T-helper 1 cell treated with Interleukin-12 subunit alpha and Interleukin-12 subunit beta and Interleukin-4 antibody, amounts not matched to agents 30 μg/mL and 1 μg/mL, for 36 hours (primary cell): ENCODE results near the gene JAKMIP1.

Source experiments
- H3K27ac Mint-ChIP-seq: one replicate; pipeline ENCODE4 v1.8.0; 2021; ENCODE audit warnings: mild to moderate bottlenecking, mixed read lengths
- H3K27me3 Mint-ChIP-seq: one replicate; pipeline ENCODE4 v1.8.0; 2021; ENCODE audit warnings: low read depth, mixed read lengths
- H3K36me3 Mint-ChIP-seq: one replicate; pipeline ENCODE4 v1.8.0; 2021; ENCODE audit warnings: low read depth, mixed read lengths
- H3K4me1 Mint-ChIP-seq: one replicate; pipeline ENCODE4 v1.8.0; 2021; ENCODE audit warnings: low read depth, mixed read lengths
- H3K4me3 Mint-ChIP-seq: one replicate; pipeline ENCODE4 v1.8.0; 2021; ENCODE audit warnings: mild to moderate bottlenecking, moderate library complexity, mixed read lengths
- H3K9me3 Mint-ChIP-seq: one replicate; pipeline ENCODE4 v1.8.0; 2021; ENCODE audit warnings: mixed read lengths

Gene JAKMIP1

DNA sequence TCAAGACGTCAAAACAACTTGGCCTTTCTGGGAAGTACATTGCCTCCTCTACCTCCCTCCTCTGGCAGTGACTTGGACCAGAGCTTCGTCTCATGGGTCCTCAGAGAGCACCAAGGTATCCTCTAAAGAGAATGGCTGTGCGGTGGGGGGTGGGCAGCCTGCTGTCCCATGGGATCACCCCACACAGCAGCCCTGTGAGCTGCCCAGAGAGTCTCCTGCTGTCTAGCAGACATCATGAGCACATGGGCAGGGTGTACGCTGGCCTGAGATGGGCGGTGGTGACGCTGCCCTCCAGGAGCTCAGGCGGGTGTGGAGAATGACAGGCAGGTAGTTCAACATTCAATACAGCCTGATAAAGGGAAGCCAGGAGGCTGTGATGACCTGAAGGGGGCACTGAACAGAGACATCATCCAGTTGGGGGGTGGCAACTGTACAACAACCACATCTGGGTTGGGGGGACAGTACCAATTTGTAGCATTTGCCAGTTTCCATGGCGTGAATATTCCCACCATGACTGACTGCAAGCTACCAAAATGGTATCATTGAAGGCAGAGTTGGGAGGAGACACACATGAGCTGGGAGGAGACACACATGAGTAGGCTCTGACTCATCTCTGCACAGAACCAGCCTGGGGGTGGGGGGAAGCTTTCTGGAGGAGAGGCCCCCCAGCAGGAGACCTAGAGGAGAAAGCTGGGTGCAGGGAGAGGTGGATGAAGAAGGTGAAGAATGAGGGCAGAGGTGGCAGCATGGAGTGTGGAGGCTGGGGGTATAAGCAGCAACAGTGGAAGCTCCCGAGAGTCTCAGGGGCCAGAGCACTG is 218.0 kb downstream of the JAKMIP1 start:
- Mint-ChIP-seq H3K36me3 (no peaks in the 10 kb centered on the region), H3K27me3 (peaks cover 17% of the 10 kb centered on the region), H3K4me3 (no peak overlapping the region), H3K27ac (no peak overlapping the region), H3K4me1 (no peaks in the 10 kb centered on the region), H3K9me3 (peaks cover 14% of the 10 kb centered on the region)

DNA sequence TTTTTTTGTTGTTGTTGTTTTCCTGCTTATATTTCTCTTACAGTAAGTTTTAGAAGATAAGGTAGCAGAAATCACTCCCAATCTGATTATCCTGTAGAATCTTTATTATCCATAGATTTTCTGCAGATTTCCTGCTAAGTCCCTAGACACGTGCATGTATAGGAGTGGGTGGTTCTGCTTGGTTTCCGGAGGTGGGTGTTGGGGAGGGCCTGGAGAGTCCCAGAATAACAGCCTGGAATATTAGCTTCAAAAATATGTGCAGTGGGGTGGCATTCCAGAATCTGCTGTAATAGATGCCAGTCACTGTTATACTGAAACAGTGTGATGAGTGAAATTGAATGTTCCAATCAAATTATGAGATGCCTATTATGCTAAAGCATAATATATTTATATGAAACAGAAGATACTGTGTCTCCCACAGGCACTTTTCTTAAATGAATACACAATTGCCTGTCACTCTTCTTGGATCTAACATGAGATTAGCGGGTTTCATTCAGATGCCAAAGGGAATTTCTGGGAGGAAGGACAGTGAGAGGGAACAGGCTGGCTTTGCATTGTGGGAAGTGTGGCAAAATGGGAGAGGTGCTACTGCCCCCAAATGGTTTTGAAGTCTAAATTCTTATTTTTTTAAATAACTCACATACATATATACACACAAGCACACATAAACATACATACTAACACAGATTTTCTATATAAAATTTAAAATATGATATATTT is 219.8 kb downstream of the JAKMIP1 start:
- Mint-ChIP-seq H3K27ac (no peak overlapping the region), H3K4me3 (no peak overlapping the region), H3K4me1 (no peaks in the 10 kb centered on the region), H3K36me3 (no peaks in the 10 kb centered on the region), H3K9me3 (peaks cover 14% of the 10 kb centered on the region), H3K27me3 (peaks cover 17% of the 10 kb centered on the region)

DNA sequence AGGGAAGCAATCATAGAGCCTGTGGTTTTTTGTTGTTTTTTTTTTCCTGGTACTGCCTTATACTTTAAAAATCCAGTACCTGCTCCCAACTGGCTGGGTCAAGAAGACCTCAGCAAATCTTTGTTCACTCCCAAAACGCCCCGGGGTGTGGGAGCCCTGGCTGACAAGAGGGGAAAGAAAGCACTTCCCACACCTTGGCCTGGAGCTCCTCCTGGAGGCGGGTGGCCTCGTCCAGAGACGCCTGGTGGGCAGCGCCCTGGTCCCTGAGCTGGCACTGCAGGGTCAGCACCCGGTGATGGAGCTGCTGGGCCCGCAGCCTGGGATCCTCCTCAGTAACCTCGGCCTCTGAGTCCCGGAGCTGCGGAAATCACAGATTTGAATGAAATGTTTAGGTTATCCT is 220.4 kb downstream of the JAKMIP1 start:
- peaks cover 17% of the 10 kb centered on the region for H3K27me3 Mint-ChIP-seq
- H3K4me1 Mint-ChIP-seq = no peaks in the 10 kb centered on the region
- H3K36me3 Mint-ChIP-seq = no peaks in the 10 kb centered on the region
- H3K4me3 Mint-ChIP-seq = no peak overlapping the region
- peaks cover 12% of the 10 kb centered on the region for H3K9me3 Mint-ChIP-seq
- H3K27ac Mint-ChIP-seq = no peak overlapping the region

DNA sequence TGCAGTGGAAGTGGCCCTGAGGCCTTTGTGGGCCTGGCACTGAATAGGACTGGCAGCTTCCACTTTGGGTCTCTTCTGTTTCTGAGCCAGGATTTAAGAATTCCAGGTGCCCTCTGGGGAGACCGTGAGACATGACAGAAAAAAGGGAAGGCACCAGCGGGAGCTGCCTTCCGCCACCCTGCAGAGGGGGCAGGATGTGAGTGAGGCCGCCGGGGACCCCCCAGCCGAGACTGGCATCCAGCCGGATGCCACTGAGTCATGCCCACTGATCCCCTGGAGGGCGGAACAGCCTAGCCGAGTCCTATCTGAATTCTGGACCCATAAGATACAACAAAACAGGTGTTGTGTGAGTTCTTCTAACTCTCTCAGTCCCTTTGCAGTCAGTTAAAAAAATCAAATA is 223.4 kb downstream of the JAKMIP1 start:
- Mint-ChIP-seq H3K27ac (no peak overlapping the region), H3K4me1 (no peaks in the 10 kb centered on the region), H3K36me3 (no peaks in the 10 kb centered on the region), H3K9me3 (no peaks in the 10 kb centered on the region), H3K27me3 (peaks cover 17% of the 10 kb centered on the region), H3K4me3 (no peak overlapping the region)

DNA sequence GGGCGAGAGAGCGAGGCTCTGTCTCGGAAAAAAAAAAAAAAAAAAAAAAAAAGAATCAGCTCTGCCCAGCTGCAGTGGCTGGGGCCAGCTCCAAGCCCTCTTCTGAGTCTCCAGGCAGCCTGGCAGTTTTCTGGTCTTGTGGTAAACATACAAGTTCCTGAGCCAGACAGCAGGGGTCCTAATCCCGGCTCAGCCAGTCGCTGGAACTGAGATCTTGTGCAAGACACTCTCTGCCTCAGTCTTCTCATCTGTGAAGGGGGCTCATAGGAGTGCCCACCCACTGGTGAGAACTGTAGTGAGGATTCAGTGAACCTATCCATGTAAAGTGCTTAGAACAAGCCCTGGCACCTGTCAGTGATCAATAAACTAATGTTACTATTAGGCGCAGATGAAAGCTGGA is 223.9 kb downstream of the JAKMIP1 start:
- Mint-ChIP-seq H3K4me1 (no peaks in the 10 kb centered on the region), H3K27me3 (peaks cover 17% of the 10 kb centered on the region), H3K4me3 (no peak overlapping the region), H3K27ac (no peak overlapping the region), H3K9me3 (no peaks in the 10 kb centered on the region), H3K36me3 (no peaks in the 10 kb centered on the region)
